Fibroblast of the conjunctiva (primary cell): ENCODE data around the gene VIL1.
A peak's percentile ranks its signal among the peaks of the same experiment; 100 is the strongest.

Experiments used
- DNase-seq: peaks from one replicate; pipeline ENCODE4 v3.0.0-alpha.2; 2010; ENCODE audit warnings: low read depth

VIL1 gene

GRCh38 chr2:218444692-218445357 lies 25.9 kb downstream of the VIL1 start:
- DNase-seq, result no peak

DNA sequence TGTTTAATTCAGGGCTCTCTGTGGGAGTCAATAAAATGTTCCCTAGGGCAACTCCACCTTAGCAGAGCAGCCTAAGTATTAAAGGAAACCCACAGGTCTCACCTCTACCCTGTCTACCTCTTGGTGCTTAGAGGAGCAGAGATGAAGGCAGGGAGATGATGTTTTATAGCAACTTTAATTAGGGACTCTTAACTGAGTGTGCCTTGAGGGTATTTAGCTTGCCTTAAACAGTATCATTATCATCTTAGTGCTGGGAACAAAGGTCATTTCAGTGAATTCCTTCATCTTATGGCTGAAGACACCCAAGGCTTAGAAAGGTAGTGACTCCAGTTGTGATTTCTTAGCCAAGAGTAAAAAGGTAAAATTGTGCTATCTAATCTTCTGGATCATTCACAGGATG lies 26.7 kb downstream of the VIL1 start:
- DNase-seq, result no peak

- no peak for DNase-seq
These were observed 27.6 kb downstream of the VIL1 start for GRCh38 chr2:218446547-218446946.

DNA sequence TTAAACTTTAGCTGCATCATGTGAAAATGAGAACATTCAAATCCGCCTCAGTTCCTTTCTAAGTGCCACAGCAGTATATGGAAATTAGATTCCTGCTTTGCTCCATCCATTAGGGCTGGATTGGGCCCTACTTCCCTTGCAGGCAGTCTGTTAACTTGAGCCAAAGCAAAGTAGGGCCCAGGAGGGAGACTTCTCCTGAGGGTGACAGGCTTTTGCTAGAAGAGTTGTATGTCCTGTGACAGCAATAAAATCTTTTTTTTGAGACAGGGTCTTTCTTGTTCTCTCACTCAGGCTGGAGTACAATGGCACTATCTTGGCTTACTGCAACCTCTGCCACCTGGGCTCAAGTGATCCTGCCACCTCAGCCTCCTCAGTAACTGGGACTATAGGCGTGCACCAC lies 28.1 kb downstream of the VIL1 start:
- DNase-seq, result no peak

DNA sequence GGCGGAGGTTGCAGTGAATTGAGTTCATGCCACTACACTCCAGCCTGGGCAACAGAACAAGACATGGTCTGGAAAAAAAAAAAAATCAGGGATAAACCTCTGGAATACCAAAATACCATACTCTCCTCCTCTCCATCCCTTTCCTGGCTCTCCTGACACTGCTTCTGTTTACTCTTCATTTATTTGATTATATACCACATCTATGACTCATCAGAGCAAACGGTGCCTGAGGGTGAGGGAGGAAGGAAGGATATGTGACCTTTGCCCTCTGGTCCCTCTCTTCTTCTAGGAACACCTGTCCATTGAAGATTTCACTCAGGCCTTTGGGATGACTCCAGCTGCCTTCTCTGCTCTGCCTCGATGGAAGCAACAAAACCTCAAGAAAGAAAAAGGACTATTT lies 30.0 kb downstream of the VIL1 start:
- no peak for DNase-seq

GRCh38 chr2:218452079-218452478 lies 33.2 kb downstream of the VIL1 start:
- no peak for DNase-seq

- no peak for DNase-seq
These were observed 37.9 kb downstream of the VIL1 start for GRCh38 chr2:218456849-218457248.

GRCh38 chr2:218458598-218458997 lies 39.7 kb downstream of the VIL1 start:
- DNase-seq, result no peak

DNA sequence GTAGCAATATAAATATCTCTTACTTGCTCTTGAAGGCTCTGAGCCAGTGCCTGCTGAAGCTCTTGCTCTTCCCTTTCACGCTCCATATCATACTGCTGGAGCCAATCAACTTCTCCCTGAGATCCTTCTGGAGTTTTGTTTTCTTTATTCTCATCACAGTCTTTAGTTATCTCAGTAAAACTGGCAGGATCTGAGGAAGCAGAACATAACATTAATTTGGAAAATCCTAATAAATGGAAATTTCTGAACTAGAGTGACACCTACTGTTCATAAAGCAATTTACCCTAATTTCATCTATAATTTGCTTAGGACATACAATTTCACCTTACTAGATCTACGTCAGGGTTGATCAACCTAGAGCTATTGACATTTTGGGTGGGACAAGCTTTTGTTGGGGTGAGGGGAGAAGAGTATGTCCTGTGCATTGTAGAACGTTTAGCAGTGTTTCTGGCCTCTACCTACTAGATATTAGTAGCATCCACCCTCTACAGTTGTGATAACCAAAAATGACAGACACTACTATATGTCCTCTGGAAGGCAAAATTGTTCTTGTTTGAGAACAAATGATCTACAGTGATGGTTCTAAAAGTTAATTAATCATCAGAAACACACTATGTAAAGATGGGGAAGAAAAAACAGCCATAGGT lies 47.2 kb downstream of the VIL1 start:
- peak; percentile 26 for DNase-seq

- no peak for DNase-seq
These were observed 51.5 kb downstream of the VIL1 start for GRCh38 chr2:218470448-218470847.

DNA sequence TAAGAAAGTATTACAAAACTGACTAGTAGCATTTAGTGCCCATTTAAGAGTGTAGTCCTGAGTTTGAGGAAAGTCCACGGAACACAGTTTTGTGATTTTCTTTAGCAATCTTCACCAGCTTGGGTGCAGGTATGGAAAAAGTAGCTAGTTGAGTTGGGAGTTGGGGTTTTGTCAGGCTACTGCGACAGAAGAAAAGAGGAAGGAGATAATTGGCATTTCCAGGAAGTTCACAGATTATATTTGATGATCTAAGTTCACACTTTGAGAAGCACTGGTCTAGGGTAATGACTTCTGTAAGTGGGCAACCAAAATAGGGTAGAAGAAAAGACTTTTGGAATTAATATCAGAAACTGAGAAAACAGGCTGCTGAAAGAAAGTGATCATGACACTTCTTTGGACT lies 52.1 kb downstream of the VIL1 start:
- no peak for DNase-seq

- no peak for DNase-seq
These were observed 53.1 kb downstream of the VIL1 start for GRCh38 chr2:218471982-218472381.

- DNase-seq, result no peak
These were observed 54.1 kb downstream of the VIL1 start for GRCh38 chr2:218472988-218473387.

GRCh38 chr2:218474527-218474926 lies 55.6 kb downstream of the VIL1 start:
- no peak for DNase-seq

DNA sequence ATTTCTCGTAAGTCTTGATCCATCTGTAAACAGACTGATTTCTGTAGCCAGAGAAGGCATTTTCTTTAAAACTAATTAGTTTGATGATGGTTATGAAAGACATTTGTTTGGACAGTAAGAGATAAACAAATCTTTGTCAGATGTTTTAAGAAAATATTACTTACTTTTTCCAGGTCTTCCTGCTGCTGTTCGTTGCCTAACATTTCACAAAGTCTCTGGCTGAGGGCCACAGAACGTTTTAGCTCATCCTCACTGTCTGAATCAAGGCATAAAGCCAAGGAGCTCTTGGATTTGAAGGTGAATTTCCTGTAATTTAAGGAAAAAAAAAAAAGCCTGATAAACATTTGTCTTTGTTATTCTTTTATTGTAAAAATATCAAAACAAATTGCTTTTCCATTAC lies 57.8 kb downstream of the VIL1 start:
- DNase-seq, result peak; percentile 1

- no peak for DNase-seq
These were observed 58.3 kb downstream of the VIL1 start for GRCh38 chr2:218477247-218477646.

- no peak for DNase-seq
These were observed 59.6 kb downstream of the VIL1 start for GRCh38 chr2:218478544-218478943.

- DNase-seq, result no peak
These were observed 60.7 kb downstream of the VIL1 start for GRCh38 chr2:218479595-218479994.

DNA sequence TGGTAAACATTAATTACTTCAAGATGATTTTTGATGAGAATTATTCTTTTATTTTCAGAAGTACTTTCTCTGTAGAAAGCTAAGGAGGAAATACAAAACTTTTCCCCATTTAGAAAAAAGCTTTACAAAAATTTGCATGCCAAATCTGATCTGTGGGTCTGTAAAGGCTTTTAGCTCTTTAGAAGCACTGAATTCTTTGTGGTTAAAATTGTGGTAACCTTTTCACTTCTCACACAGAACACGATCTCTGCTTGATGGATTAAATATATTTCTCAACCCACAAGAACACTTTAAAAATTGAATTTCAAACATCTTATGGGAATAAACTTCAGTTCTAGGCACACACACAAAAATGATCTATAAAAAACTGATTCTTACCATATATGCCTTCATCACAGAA lies 63.7 kb downstream of the VIL1 start:
- DNase-seq, result no peak

- DNase-seq, result no peak
These were observed 67.2 kb downstream of the VIL1 start for GRCh38 chr2:218485986-218486667.

DNA sequence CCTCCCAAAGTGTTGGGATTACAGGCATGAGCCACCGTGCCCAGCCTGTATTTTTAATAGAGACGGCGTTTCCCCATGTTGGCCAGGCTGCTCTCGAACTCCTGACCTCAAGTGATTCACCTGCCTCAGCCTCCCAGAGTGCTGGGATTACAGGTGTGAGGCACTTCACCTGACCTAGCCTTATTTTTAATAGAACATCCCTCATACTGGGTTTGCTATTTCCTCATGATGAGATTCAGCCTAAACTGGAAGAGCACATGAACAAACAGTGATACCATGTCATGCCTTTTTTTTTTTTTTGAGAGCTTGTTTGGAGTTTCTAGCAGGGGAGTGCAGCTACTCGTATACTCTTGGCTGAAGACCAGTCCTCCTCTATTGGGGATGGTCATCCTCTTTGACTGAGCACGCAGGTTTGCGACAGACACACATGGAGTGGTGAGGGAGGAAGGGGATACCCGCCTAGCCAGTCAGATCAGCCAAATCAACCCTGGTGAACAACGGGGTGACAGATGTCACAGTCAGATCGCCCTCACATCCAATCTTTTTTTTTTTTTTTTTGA lies 81.7 kb downstream of the VIL1 start:
- no peak for DNase-seq

DNA sequence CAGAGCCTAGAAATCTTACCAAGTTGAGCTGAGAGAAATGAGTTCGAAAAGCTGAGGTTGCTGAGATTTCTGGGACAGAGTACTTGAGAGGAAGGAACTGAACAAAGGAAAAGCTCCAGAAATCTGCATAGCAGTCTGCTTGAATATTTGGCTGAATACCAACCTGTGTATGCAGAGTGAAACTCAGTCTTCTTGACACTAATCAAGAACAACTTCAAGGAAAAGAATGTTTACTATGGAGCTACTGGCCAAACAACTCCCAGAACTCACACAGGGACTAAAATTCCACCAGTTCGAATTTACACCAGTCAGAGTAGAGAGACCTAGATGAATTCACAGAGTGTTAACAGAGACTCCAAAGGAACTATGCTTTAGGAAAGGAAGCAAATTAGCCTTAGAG lies 82.7 kb downstream of the VIL1 start:
- DNase-seq, result peak; percentile 23
